Smooth muscle cell (in vitro differentiated cells): ENCODE data around the gene TARM1. TPM values are rescaled to one million over a fixed set of nuclear protein-coding genes. Genes with fewer than 3 reads are reported as not detected.

Experiments
- DNase-seq: peaks from one replicate; lab custom pipeline; 2025; ENCODE audit not compliant: unreplicated experiment; lab: John Stamatoyannopoulos, UW
- H2AFZ ChIP-seq: fragments of 200-600 bp; sonication (generic); 2 replicates; pipeline ENCODE4 v1.6.0; 2016; ENCODE audit warnings: antibody characterized with exemption, low read depth, mild to moderate bottlenecking
- H3F3A ChIP-seq: fragments of 200-600 bp; sonication (generic); 2 replicates; pipeline ENCODE4 v1.6.0; 2017; ENCODE audit warnings: antibody characterized with exemption, low read depth
- H3K27ac ChIP-seq: fragments of 200-600 bp; sonication (generic); 2 replicates; pipeline ENCODE4 v1.5.1; 2016; ENCODE audit warnings: low read depth, mild to moderate bottlenecking
- H3K27me3 ChIP-seq: fragments of 200-600 bp; sonication (generic); 2 replicates; pipeline ENCODE4 v1.6.1; 2016; ENCODE audit warnings: low read depth, mild to moderate bottlenecking
- H3K36me3 ChIP-seq: fragments of 200-600 bp; sonication (generic); 2 replicates; pipeline ENCODE4 v1.5.1; 2016; ENCODE audit warnings: low read depth
- H3K4me1 ChIP-seq: fragments of 200-600 bp; sonication (generic); 2 replicates; pipeline ENCODE4 v1.5.1; 2016; ENCODE audit warnings: low read depth
- H3K4me2 ChIP-seq: fragments of 200-600 bp; sonication (generic); 2 replicates; pipeline ENCODE4 v1.6.0; 2016; ENCODE audit warnings: mild to moderate bottlenecking
- H3K4me3 ChIP-seq: fragments of 200-600 bp; sonication (generic); 2 replicates; pipeline ENCODE4 v1.5.1; 2016; ENCODE audit warnings: mild to moderate bottlenecking
- H3K79me2 ChIP-seq: fragments of 200-600 bp; sonication (generic); 2 replicates; pipeline ENCODE4 v1.6.0; 2016; ENCODE audit warnings: low read depth, mild to moderate bottlenecking
- H3K9ac ChIP-seq: fragments of 200-600 bp; sonication (generic); 2 replicates; pipeline ENCODE4 v1.6.0; 2016; ENCODE audit warnings: low read depth
- H3K9me3 ChIP-seq: fragments of 200-600 bp; sonication (generic); replicated peaks from 2 replicates; pipeline ENCODE4 v1.5.1; 2016; ENCODE audit warnings: low read depth
- H4K20me1 ChIP-seq: fragments of 200-600 bp; sonication (generic); 2 replicates; pipeline ENCODE4 v1.6.0; 2016; ENCODE audit warnings: low read depth
- CTCF ChIP-seq: fragments of 200-600 bp; sonication (generic); IDR thresholded peaks from 2 replicates; pipeline ENCODE4 v1.5.1; 2017; ENCODE audit warnings: borderline replicate concordance, mild to moderate bottlenecking, antibody characterized with exemption; ENCODE audit not compliant: insufficient read depth, poor library complexity, severe bottlenecking
- WGBS: methylation state at CpG from one replicate; pipeline ENCODE4 v1.1.7; 2016; ENCODE audit warnings: low lambda C conversion rate; 5-methylcytosine and 5-hydroxymethylcytosine counted together
- polyA plus RNA-seq: library from polyadenylated mRNA; unstranded; fragments of >200 nt; fragmentation: Nextera tagmentation; extraction: Ambion mirVana; gene quantifications from 2 replicates; pipeline ENCODE4 v1.2.1, GENCODE V29; 2016
- total RNA-seq: library from RNA; depleted of rRNA; stranded (reverse); fragments of >200 nt; gene quantifications from 2 replicates; pipeline ENCODE4 v1.2.3, GENCODE V29; 2014

Gene TARM1
- total and polyA plus RNA-seq, 2 experiments from 2014 or later, result not detected

GRCh38 chr19:54094426-54095000 lies 13.3 kb upstream of the TARM1 start:
- H4K20me1 ChIP-seq, result no peaks in the 10 kb centered on the region
- H3K4me1 ChIP-seq, result no peaks in the 10 kb centered on the region
- TF ChIP-seq CTCF, result no peak
- H3K4me3 ChIP-seq, result no peak overlapping the region
- no peak overlapping the region for H3K27ac ChIP-seq
- H3K9me3 ChIP-seq, result no peaks in the 10 kb centered on the region
- no peak overlapping the region for H3K9ac ChIP-seq
- H2AFZ ChIP-seq, result no peak overlapping the region
- peaks cover 3% of the 10 kb centered on the region for H3K27me3 ChIP-seq
- H3K4me2 ChIP-seq, result no peak overlapping the region
- no peak for DNase-seq
- H3K36me3 ChIP-seq, result no peaks in the 10 kb centered on the region
- no peaks in the 10 kb centered on the region for H3F3A ChIP-seq
- 91% methylated on average over 17 of the region's 17 CpGs for WGBS
- no peaks in the 10 kb centered on the region for H3K79me2 ChIP-seq

DNA sequence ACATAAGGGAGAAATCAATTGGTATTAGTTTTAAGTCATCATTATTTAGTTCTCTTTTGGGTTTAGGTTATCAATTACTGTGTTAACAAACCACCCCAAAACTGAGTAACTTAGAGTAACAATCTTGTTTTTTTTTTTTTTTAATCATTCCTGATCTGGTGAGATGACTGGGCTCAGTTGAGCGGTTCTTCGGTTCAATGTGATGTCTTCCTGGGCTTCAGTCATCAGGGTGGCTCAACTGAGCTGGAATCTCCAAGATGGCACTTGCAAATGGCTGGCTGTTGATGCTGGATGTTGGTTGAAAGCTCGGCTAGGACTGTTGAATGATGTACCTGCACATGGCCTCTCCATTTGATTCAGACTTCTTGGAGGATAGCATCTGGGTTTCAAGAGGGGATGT lies 3.2 kb upstream of the TARM1 start:
- H3K36me3 ChIP-seq, result no peaks in the 10 kb centered on the region
- H3K4me1 ChIP-seq, result no peaks in the 10 kb centered on the region
- no peaks in the 10 kb centered on the region for H3F3A ChIP-seq
- no peaks in the 10 kb centered on the region for H3K27me3 ChIP-seq
- no peak overlapping the region for H3K27ac ChIP-seq
- no peak overlapping the region for H3K4me3 ChIP-seq
- no peak overlapping the region for H3K4me2 ChIP-seq
- WGBS, result 93% methylated on average over 3 of the region's 3 CpGs
- no peak for TF ChIP-seq CTCF
- DNase-seq, result no peak
- no peak overlapping the region for H2AFZ ChIP-seq
- H3K9ac ChIP-seq, result no peak overlapping the region
- no peaks in the 10 kb centered on the region for H4K20me1 ChIP-seq
- no peaks in the 10 kb centered on the region for H3K9me3 ChIP-seq
- no peaks in the 10 kb centered on the region for H3K79me2 ChIP-seq

GRCh38 chr19:54077334-54077733 lies 3.8 kb downstream of the TARM1 start:
- DNase-seq, result no peak
- H3K4me2 ChIP-seq, result no peak overlapping the region
- H3K79me2 ChIP-seq, result no peaks in the 10 kb centered on the region
- H4K20me1 ChIP-seq, result no peaks in the 10 kb centered on the region
- H3K9ac ChIP-seq, result no peak overlapping the region
- H3F3A ChIP-seq, result no peaks in the 10 kb centered on the region
- H3K27me3 ChIP-seq, result no peaks in the 10 kb centered on the region
- H3K27ac ChIP-seq, result no peak overlapping the region
- no peaks in the 10 kb centered on the region for H3K9me3 ChIP-seq
- H3K4me1 ChIP-seq, result no peaks in the 10 kb centered on the region
- no peak overlapping the region for H3K4me3 ChIP-seq
- no peak overlapping the region for H2AFZ ChIP-seq
- WGBS, result 91% methylated on average over 5 of the region's 5 CpGs
- TF ChIP-seq CTCF, result no peak
- no peaks in the 10 kb centered on the region for H3K36me3 ChIP-seq

- Histone ChIP-seq H3K4me3 (no peak overlapping the region), H2AFZ (no peak overlapping the region), H3K4me1 (no peaks in the 10 kb centered on the region), H3K4me2 (no peak overlapping the region), H3K36me3 (no peaks in the 10 kb centered on the region), H3K27ac (no peak overlapping the region), H3F3A (no peaks in the 10 kb centered on the region), H3K9me3 (no peaks in the 10 kb centered on the region), H4K20me1 (no peaks in the 10 kb centered on the region), H3K27me3 (no peaks in the 10 kb centered on the region), H3K9ac (no peak overlapping the region), H3K79me2 (no peaks in the 10 kb centered on the region)
- no peak for DNase-seq
- 90% methylated on average over 9 of the region's 9 CpGs for WGBS
- no peak for TF ChIP-seq CTCF
These were observed 6.3 kb downstream of the TARM1 start for GRCh38 chr19:54074851-54075250.
